H1 (cell line): ENCODE measurements around the gene MAP3K6. TPM values are rescaled to one million over a fixed set of nuclear protein-coding genes. Genes with fewer than 3 reads are reported as not detected.
A peak's percentile ranks its signal among the peaks of the same experiment; 100 is the strongest.
"Not testable (repeated sequence)": the region's sequence is repeated elsewhere in the genome, so short reads cannot be mapped to it uniquely, and the experiment has no call there.

ENCODE experiments used
- CTCF ChIA-PET: fragments of 300-600 bp; sonication (Branson Sonifier 250); formaldehyde crosslinking; loops from one replicate; lab custom pipeline; 2021; ENCODE audit not compliant: partially characterized antibody; lab: Charles Lee
- POLR2A ChIA-PET: fragments of 300-600 bp; sonication (Branson Sonifier 250); formaldehyde crosslinking; loops from one replicate; lab custom pipeline; 2021; ENCODE audit warnings: inconsistent platforms; ENCODE audit not compliant: partially characterized antibody; lab: Charles Lee
- DNase-seq, 2 experiments: peaks; one replicate each; pipeline versions ENCODE4 v3.0.0 to v3.0.0-alpha.2; 2010 to 2022; ENCODE audit warnings: low spot score in 2 of 2, low read depth in 1 of 2, mixed read lengths in 1 of 2
- FAIRE-seq: peaks from 2 replicates; lab custom pipeline; 2011; peaks lifted over from hg19 to GRCh38; lab: Jason Lieb, UNC
- H2AFZ ChIP-seq: 2 replicates; pipeline ENCODE4 v1.8.1; 2012; ENCODE audit warnings: low read length, inconsistent platforms
- H2AK5ac ChIP-seq: 2 replicates; pipeline ENCODE4 v1.6.1; 2013; ENCODE audit warnings: low read depth, low read length
- H2BK120ac ChIP-seq: replicated peaks from 2 replicates; pipeline ENCODE3; 2013; ENCODE audit warnings: low read depth, low read length, inconsistent platforms
- H2BK12ac ChIP-seq: 2 replicates; pipeline ENCODE4 v1.6.1; 2013; ENCODE audit warnings: low read depth, low read length
- H2BK15ac ChIP-seq: 2 replicates; pipeline ENCODE4 v1.6.1; 2013; ENCODE audit warnings: low read length
- H2BK20ac ChIP-seq: 2 replicates; pipeline ENCODE4 v1.6.1; 2013; ENCODE audit warnings: low read length
- H2BK5ac ChIP-seq: 2 replicates; pipeline ENCODE4 v1.6.1; 2013; ENCODE audit warnings: low read depth, low read length
- H3K14ac ChIP-seq: 2 replicates; pipeline ENCODE4 v1.6.1; 2013; ENCODE audit warnings: inconsistent platforms; ENCODE audit not compliant: insufficient read length
- H3K18ac ChIP-seq: 2 replicates; pipeline ENCODE4 v1.6.1; 2013; ENCODE audit warnings: low read length; ENCODE audit errors: extremely low read depth
- H3K23ac ChIP-seq: 2 replicates; pipeline ENCODE4 v1.6.1; 2013; ENCODE audit warnings: inconsistent platforms; ENCODE audit not compliant: insufficient read length
- H3K23me2 ChIP-seq: 2 replicates; pipeline ENCODE4 v1.6.1; 2013; ENCODE audit warnings: low read depth, low read length
- H3K27ac ChIP-seq: 2 replicates; pipeline ENCODE4 v1.6.1; 2011; ENCODE audit warnings: low read depth, low read length, inconsistent platforms
- H3K27me3 ChIP-seq, 4 experiments: replicated peaks in 1 of 4; 1 replicate in 1 of 4; 2 replicates in 3 of 4; pipeline versions ENCODE4 v1.6.1 to v1.8.1; 2011 to 2013; ENCODE audit warnings: low read length in 3 of 4, mild to moderate bottlenecking in 3 of 4, inconsistent platforms in 2 of 4, mixed read lengths in 2 of 4, moderate library complexity in 1 of 4; ENCODE audit not compliant: control insufficient read depth in 3 of 4, insufficient read depth in 3 of 4; ENCODE audit errors: extremely low read depth in 1 of 4
- H3K36me3 ChIP-seq, 4 experiments: 2 replicates each; pipeline versions ENCODE4 v1.6.1 to v1.8.1; 2011 to 2013; ENCODE audit warnings: mild to moderate bottlenecking in 4 of 4, low read length in 3 of 4, moderate library complexity in 2 of 4, control low read depth in 1 of 4, inconsistent platforms in 1 of 4; ENCODE audit not compliant: insufficient read depth in 4 of 4, control insufficient read depth in 2 of 4
- H3K4ac ChIP-seq: replicated peaks from 2 replicates; pipeline ENCODE3; 2013; ENCODE audit warnings: low read length, low read depth, mixed read lengths, inconsistent platforms; ENCODE audit not compliant: insufficient read length
- H3K4me1 ChIP-seq, 4 experiments: replicated peaks in 1 of 4; 1 replicate in 1 of 4; 2 replicates in 3 of 4; pipeline versions ENCODE4 v1.6.1 to v1.8.1; 2011 to 2013; ENCODE audit warnings: low read length in 3 of 4, inconsistent platforms in 2 of 4, mixed read lengths in 1 of 4; ENCODE audit not compliant: insufficient read depth in 4 of 4, control insufficient read depth in 3 of 4
- H3K4me2 ChIP-seq, 2 experiments: 2 replicates each; pipeline versions ENCODE4 v1.6.1 to v1.8.1; 2011 to 2013; ENCODE audit warnings: low read depth in 2 of 2, low read length in 2 of 2, control low read depth in 1 of 2, inconsistent platforms in 1 of 2, mild to moderate bottlenecking in 1 of 2; ENCODE audit not compliant: insufficient read depth in 1 of 2
- H3K4me3 ChIP-seq, 4 experiments: fragments of 200-600, 300-600 bp in 1 of 4; sonication (generic), shearing (Covaris generic), sonication (Bioruptor Twin) in 1 of 4; 2 replicates each; pipeline versions ENCODE4 v1.5.1 to v1.8.1; 2011 to 2016; ENCODE audit warnings: low read length in 4 of 4, low read depth in 3 of 4, control low read depth in 2 of 4, inconsistent platforms in 2 of 4, mild to moderate bottlenecking in 2 of 4, mixed read lengths in 1 of 4, moderate library complexity in 1 of 4; ENCODE audit not compliant: insufficient read depth in 2 of 4; ENCODE audit errors: extremely low read depth in 1 of 4
- H3K56ac ChIP-seq: replicated peaks from 2 replicates; pipeline ENCODE3; 2013; ENCODE audit warnings: low read depth, mild to moderate bottlenecking, mixed read lengths, low read length, inconsistent platforms; ENCODE audit not compliant: insufficient read length
- H3K79me1 ChIP-seq: 2 replicates; pipeline ENCODE4 v1.6.1; 2013; ENCODE audit warnings: low read depth, low read length, control low read depth
- H3K79me2 ChIP-seq, 2 experiments: 2 replicates each; pipeline versions ENCODE4 v1.6.1 to v1.8.1; 2012 to 2013; ENCODE audit warnings: low read length in 2 of 2, mild to moderate bottlenecking in 2 of 2, inconsistent platforms in 1 of 2; ENCODE audit not compliant: insufficient read depth in 2 of 2, control insufficient read depth in 1 of 2
- H3K9ac ChIP-seq, 4 experiments: replicated peaks in 1 of 4; 1 replicate in 1 of 4; 2 replicates in 3 of 4; pipeline versions ENCODE4 v1.6.1 to v1.8.1; 2011 to 2013; ENCODE audit warnings: low read depth in 3 of 4, low read length in 3 of 4, control low read depth in 2 of 4, mild to moderate bottlenecking in 2 of 4, moderate library complexity in 2 of 4, inconsistent platforms in 1 of 4; ENCODE audit errors: extremely low read depth in 1 of 4
- H3K9me3 ChIP-seq, 2 experiments: 2 replicates each; pipeline versions ENCODE4 v1.6.1 to v1.8.1; 2012 to 2013; ENCODE audit warnings: mild to moderate bottlenecking in 2 of 2, moderate library complexity in 2 of 2, control low read depth in 1 of 2, inconsistent platforms in 1 of 2, low read depth in 1 of 2, low read length in 1 of 2, mixed read lengths in 1 of 2; ENCODE audit not compliant: insufficient read depth in 2 of 2
- H4K20me1 ChIP-seq, 2 experiments: replicated peaks in 1 of 2; 2 replicates each; pipeline versions ENCODE3 to v1.8.1; 2011 to 2013; ENCODE audit warnings: inconsistent platforms in 2 of 2, low read length in 2 of 2, mild to moderate bottlenecking in 1 of 2; ENCODE audit not compliant: insufficient read depth in 2 of 2, control insufficient read depth in 1 of 2
- H4K5ac ChIP-seq: 2 replicates; pipeline ENCODE4 v1.6.1; 2013; ENCODE audit warnings: low read length, low read depth, mixed read lengths, inconsistent platforms; ENCODE audit not compliant: insufficient read length
- H4K8ac ChIP-seq: 2 replicates; pipeline ENCODE4 v1.8.0; 2013; ENCODE audit warnings: mild to moderate bottlenecking, moderate library complexity, low read length, inconsistent platforms; ENCODE audit not compliant: insufficient read depth; ENCODE audit errors: extremely low read depth
- H4K91ac ChIP-seq: replicated peaks from 2 replicates; pipeline ENCODE3; 2013; ENCODE audit warnings: low read length, mixed read lengths, inconsistent platforms; ENCODE audit not compliant: insufficient read length
- WGBS, 2 experiments: shearing (Covaris generic) in 1 of 2; methylation state at CpG; one replicate each; pipeline versions ENCODE4 v1.1.6 to v1.1.7; 2013 to 2015; ENCODE audit warnings: low lambda C conversion rate in 2 of 2, mixed read lengths in 2 of 2, inconsistent platforms in 1 of 2, low coverage in 1 of 2, missing lambda C conversion rate in 1 of 2; ENCODE audit not compliant: insufficient replicate concordance in 2 of 2, insufficient coverage in 1 of 2, insufficient read length in 1 of 2; ENCODE audit errors: extremely low coverage in 1 of 2, missing lambda C conversion rate in 1 of 2; 5-methylcytosine and 5-hydroxymethylcytosine counted together
- polyA plus RNA-seq, 7 experiments: library from polyadenylated mRNA; depleted of rRNA in 3 of 7; stranded (reverse) in 5 of 7; unstranded in 2 of 7; fragments of >200 nt in 5 of 7; fragments of 200-250 nt in 2 of 7; gene quantifications; 1 replicate in 5 of 7; 2 replicates in 1 of 7; 4 replicates in 1 of 7; pipeline versions ENCODE4 v1.2.1 to v1.2.3, GENCODE V29; 2011 to 2013; ENCODE audit warnings: missing spikeins in 2 of 7, mixed read lengths in 2 of 7
- total RNA-seq: library from RNA; stranded (reverse); fragmentation: NEBNext Ultra II Directional; extraction: Animal tissue kit (Norgen Biotek cat#: 25700); gene quantifications from 2 replicates; pipeline ENCODE4 v1.2.1, GENCODE V29; 2021

The MAP3K6 gene
- total and polyA plus RNA-seq, 2 of the 8 experiments (the other 6 are each of a cell fraction or from before 2014, with no cell fraction given) = 7.4 to 7.6 TPM

GRCh38 chr1:27406791-27407190, 40.0 kb upstream of the MAP3K6 start:
- peaks cover 9 to 30% (median 17%) of the 10 kb centered on the region in 4 experiments for H3K4me1 ChIP-seq
- DNase-seq, H3K18ac ChIP-seq, H2AFZ ChIP-seq, H3K4ac ChIP-seq, H3K27me3 ChIP-seq, H4K20me1 ChIP-seq, H2BK120ac ChIP-seq, H3K79me2 ChIP-seq, H3K4me2 ChIP-seq, H2BK15ac ChIP-seq, H2BK20ac ChIP-seq, FAIRE-seq, H3K9ac ChIP-seq, H3K23ac ChIP-seq, H4K8ac ChIP-seq, H3K56ac ChIP-seq, H3K9me3 ChIP-seq, H2AK5ac ChIP-seq, H3K14ac ChIP-seq, H3K79me1 ChIP-seq, H3K4me3 ChIP-seq, H4K91ac ChIP-seq, H4K5ac ChIP-seq, H2BK12ac ChIP-seq, H3K23me2 ChIP-seq, H3K27ac ChIP-seq: not testable (repeated sequence)
- ChIA-PET POLR2A (interaction anchor here (1.2 kb wide), 1 partner anchor 10 kb away, joined by 5 read pairs; no protein-coding TSS in a partner anchor), CTCF (interaction anchor here (0.6 to 37.8 kb wide), 12 partner anchors 7 to 1175 kb away, joined by 3 to 863 read pairs (median 5); partner anchors contain the start of gene MAP3K6)
- H2BK5ac ChIP-seq = peak overlapping the region; percentile 74; the same call in 1 of the 2 replicates
- H3K36me3 ChIP-seq = peaks cover under 1 to 33% (median 16%) of the 10 kb centered on the region in 4 experiments; a peak in 6 of 8 replicates
- WGBS, 2 experiments = 92% methylated on average over 2 of the region's 2 CpGs; no CpG with 5 or more reads in 1 of the 2 experiments
